HG03159 (cell line): Measurements from ENCODE around the gene DLEC1.
"Not testable (repeated sequence)": the region's sequence is repeated elsewhere in the genome, so short reads cannot be mapped to it uniquely, and the experiment has no call there.

Experiments used
- ATAC-seq: cut with Tn5 transposase; IDR thresholded peaks from one replicate; pipeline ENCODE4 v1.9.1; 2021; ENCODE audit warnings: mild to moderate bottlenecking, moderate library complexity; ENCODE audit not compliant: unreplicated experiment

DLEC1 gene

GRCh38 chr3:38119821-38120692, 81.0 kb downstream of the DLEC1 start:
- no peak for ATAC-seq

GRCh38 chr3:38120693-38121450, 81.9 kb downstream of the DLEC1 start:
- ATAC-seq: no peak

GRCh38 chr3:38121451-38121831, 82.4 kb downstream of the DLEC1 start:
- ATAC-seq: no peak

GRCh38 chr3:38121832-38122461, 82.9 kb downstream of the DLEC1 start:
- no peak for ATAC-seq

GRCh38 chr3:38122712-38123290, 83.8 kb downstream of the DLEC1 start:
- no peak for ATAC-seq

- no peak for ATAC-seq
Observed at GRCh38 chr3:38124324-38125122, 85.5 kb downstream of the DLEC1 start.

GRCh38 chr3:38125305-38126120, 86.5 kb downstream of the DLEC1 start:
- ATAC-seq: no peak

GRCh38 chr3:38126121-38126892, 87.3 kb downstream of the DLEC1 start:
- no peak for ATAC-seq

GRCh38 chr3:38127611-38128302, 88.7 kb downstream of the DLEC1 start:
- no peak for ATAC-seq

GRCh38 chr3:38128303-38128655, 89.3 kb downstream of the DLEC1 start:
- ATAC-seq: no peak

- ATAC-seq: no peak
Observed at GRCh38 chr3:38129058-38129457, 90.0 kb downstream of the DLEC1 start.

GRCh38 chr3:38130631-38131065, 91.6 kb downstream of the DLEC1 start:
- ATAC-seq: no peak

GRCh38 chr3:38131621-38132369, 92.8 kb downstream of the DLEC1 start:
- no peak for ATAC-seq

GRCh38 chr3:38133209-38133556, 94.2 kb downstream of the DLEC1 start:
- no peak for ATAC-seq

GRCh38 chr3:38133557-38134405, 94.8 kb downstream of the DLEC1 start:
- no peak for ATAC-seq

GRCh38 chr3:38134517-38135143, 95.6 kb downstream of the DLEC1 start:
- ATAC-seq: not testable (repeated sequence)
